NOMO-1 treated with dmso at 0.1 percent for 144 hours (cell line): ENCODE data around the gene CTNNA2.

Experiments used
- DNase-seq: peaks from one replicate; lab custom pipeline; 2025; ENCODE audit not compliant: unreplicated experiment; lab: John Stamatoyannopoulos, UW

CTNNA2 gene

DNA sequence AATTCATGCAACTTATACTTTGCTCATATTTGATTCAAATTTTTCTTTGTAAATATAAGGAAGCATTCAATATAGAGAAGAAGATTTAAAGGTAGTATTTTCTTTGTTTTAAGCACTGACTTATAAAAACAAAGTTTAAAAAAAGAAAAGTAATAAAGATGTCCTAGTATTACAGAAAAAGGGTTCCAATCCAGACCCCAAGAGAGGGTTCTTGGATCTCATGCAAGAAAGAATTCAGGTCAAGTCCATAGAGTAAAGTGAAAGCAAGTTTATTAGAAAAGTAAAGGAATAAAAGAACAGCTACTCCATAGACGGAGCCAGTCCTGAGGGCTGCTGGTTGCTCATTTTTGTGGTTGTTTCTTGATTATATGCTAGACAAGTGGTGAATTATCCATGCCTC is 267.9 kb downstream of the CTNNA2 start:
- DNase-seq = no peak

GRCh38 chr2:79782576-79783452 is 270.0 kb downstream of the CTNNA2 start:
- no peak for DNase-seq

DNA sequence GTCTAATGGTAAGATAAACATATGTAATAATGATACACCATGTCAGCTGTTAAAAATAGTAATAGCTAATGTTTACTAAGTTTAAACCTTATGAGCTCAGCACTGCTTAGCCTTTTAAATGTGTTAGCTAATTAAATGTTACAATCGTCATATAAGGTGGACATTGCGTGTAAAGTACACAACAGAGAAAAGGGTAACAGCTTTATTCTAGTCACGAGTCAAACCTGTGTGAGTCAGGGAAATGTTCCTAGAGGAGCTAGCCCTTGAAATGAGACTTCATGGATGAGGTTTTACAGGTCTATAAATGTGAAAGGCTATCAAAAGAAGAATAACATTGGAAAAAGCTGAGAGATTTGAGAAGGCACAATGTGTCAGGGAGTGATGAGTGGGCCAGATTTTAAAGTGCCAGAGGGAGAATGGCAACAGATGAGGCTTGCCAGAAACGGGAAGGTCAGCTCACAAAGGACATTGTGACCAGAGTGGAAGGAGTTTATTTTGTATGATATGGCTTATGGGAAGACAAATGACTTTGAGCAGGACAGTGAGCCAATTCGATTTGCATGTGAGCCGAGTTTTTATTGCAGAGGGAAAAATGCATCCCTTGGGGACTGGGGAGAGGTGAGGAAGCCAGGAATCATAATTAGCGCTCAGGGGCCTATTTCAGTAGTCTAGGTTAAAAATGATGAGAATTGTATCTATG is 276.3 kb downstream of the CTNNA2 start:
- no peak for DNase-seq

- no peak for DNase-seq
Measured at GRCh38 chr2:79789811-79790210, 277.0 kb downstream of the CTNNA2 start.

GRCh38 chr2:79792090-79792489 is 279.2 kb downstream of the CTNNA2 start:
- no peak for DNase-seq

GRCh38 chr2:79793006-79793405 is 280.2 kb downstream of the CTNNA2 start:
- no peak for DNase-seq

- DNase-seq = no peak
Measured at GRCh38 chr2:79796641-79797040, 283.8 kb downstream of the CTNNA2 start.

DNA sequence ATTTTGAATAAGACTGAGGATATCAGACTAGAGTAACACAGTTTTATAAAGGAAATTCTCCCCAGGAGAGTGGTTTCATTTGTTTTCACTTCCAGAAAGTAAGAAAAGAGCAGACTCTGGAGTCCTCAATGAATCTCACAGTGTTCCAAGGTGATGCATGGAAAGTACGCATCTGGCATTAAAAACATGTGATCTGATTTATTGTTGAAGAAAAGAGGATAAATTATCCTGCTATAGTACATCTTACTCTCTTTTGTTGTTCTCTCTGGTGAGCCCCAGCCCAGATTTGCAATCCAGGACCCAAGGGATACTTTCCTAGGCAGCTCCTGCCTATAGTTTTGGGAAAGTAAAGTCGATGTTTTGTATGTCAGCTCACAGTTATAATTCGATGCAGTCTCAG is 285.9 kb downstream of the CTNNA2 start:
- no peak for DNase-seq

GRCh38 chr2:79799729-79800128 is 286.9 kb downstream of the CTNNA2 start:
- peak; percentile 77 for DNase-seq

DNA sequence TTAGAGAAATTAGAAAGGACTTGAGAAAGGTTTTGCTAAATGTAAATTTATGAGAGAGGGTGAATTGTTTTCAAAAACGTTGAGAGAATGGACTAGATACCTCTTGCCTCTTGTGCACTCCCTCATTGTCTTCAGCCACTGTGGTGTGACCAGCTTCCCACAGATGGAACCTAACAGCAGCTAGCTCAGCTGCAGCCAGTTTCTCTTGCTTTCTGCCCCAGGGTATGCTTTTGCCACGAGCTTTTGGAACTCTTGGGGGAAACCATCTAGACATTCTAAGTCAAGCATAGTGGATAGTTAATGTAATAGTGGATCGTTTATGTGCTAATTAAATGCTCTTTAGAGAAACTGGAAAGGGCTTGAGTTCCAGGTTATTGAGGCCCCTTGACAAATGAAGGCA is 288.2 kb downstream of the CTNNA2 start:
- DNase-seq = no peak

DNA sequence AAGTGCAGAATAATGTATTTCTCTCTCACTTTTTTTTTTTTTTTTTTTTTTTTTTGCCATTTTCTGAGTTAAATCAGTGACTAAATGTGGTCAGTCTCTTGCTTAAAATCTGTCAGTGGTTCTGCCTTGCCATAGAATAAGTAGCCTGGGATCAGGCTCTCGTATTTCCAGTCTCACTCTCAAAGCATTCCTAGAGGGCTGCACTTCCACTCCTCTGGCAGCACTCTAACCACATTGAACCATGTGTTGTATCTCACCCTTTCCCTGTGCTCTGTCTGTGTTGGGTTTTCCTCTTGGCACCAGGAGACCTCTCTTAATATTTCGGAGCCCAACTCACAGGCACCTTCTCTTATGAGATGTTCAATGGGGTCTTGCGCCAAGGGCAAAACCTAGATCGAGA is 304.4 kb downstream of the CTNNA2 start:
- no peak for DNase-seq

GRCh38 chr2:79820281-79820680 is 307.4 kb downstream of the CTNNA2 start:
- DNase-seq = no peak

DNA sequence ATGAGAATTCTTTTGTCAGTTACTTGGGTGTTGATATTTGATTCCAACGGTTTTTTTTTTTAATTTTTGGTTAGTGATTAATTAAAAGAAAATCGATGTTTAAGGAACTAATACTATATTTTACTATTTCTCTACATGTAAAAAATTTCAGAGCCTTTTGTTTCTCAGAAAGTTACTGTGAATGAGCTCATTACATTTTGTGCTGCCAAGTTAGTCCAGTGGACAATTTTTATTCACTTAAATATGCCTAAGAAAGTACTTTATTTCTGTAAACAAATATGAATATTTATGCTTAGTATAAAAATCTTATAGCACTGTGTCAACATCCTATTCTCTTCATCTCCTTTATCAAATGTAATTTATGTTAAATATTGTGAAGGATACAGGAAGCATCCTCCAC is 309.3 kb downstream of the CTNNA2 start:
- no peak for DNase-seq

GRCh38 chr2:79824086-79824786 is 311.4 kb downstream of the CTNNA2 start:
- no peak for DNase-seq

DNA sequence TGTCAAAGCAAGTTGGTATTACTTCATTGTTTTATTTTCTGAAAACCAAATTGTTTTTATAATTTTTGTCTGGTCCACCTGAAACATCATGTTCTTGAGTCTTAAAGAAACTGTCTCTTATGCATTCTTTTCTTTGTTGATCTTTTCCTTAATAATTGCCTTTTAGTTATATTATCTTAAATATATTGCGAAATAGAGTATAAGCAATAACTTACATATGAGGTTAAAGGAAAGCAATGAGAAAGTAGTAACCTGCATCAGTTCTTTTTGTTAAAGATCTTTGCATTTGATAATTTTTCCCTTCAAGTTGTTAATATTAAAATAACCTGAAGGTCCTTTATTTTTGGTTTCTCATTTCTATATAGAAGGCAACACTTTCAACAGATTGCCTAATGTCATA is 315.0 kb downstream of the CTNNA2 start:
- DNase-seq = no peak

DNA sequence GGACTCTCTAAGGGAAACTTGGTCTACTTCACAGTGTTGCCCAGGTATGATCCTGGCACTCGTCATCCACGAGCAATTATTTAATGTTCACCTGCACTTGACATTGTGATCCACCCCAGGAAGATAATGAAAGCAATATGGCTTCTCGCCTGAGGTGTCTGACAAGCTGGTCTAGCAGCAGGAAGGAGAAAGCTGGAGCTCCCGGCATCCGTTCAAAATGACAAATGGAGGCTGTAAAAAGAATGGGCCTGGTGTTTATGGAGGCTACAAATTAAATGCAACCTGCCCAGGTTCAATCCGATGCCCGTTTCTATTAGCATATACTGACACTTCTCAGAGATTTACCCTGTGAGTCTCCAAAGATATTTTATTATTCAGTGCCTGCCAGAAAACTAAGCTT is 317.6 kb downstream of the CTNNA2 start:
- DNase-seq = no peak

- DNase-seq = no peak
Measured at GRCh38 chr2:79831961-79832360, 319.1 kb downstream of the CTNNA2 start.

GRCh38 chr2:79832511-79833234 is 319.8 kb downstream of the CTNNA2 start:
- DNase-seq = no peak

GRCh38 chr2:79833235-79833878 is 320.5 kb downstream of the CTNNA2 start:
- DNase-seq = no peak

GRCh38 chr2:79835911-79836310 is 323.1 kb downstream of the CTNNA2 start:
- DNase-seq = no peak

DNA sequence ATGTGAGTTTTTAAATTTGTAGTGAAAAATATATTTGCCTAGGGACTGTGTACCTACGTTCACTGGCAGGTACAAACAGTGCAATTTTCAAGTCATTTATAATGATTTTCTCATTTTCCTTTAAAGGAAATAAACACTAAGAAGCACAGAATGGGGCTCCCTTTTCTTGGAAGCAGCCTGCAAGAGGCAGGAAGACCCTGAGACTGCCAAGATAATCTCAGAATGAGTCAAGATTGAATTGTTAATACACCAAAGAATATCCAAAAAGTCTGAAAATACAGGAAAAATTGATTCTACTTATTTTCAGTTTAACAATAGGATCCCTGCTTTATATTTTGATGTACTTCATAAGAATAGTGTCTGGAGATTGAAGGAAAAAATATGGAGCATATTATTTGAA is 331.2 kb downstream of the CTNNA2 start:
- DNase-seq = no peak
